CD4-positive, alpha-beta T cell treated with Interleukin-12 subunit alpha and Interleukin-12 subunit beta, for 1 hour (primary cell): Measurements from ENCODE around the gene HASPIN.

Experiments used
- DNase-seq: peaks from one replicate; pipeline ENCODE4 v3.0.0-alpha.2; 2020

The HASPIN gene

DNA sequence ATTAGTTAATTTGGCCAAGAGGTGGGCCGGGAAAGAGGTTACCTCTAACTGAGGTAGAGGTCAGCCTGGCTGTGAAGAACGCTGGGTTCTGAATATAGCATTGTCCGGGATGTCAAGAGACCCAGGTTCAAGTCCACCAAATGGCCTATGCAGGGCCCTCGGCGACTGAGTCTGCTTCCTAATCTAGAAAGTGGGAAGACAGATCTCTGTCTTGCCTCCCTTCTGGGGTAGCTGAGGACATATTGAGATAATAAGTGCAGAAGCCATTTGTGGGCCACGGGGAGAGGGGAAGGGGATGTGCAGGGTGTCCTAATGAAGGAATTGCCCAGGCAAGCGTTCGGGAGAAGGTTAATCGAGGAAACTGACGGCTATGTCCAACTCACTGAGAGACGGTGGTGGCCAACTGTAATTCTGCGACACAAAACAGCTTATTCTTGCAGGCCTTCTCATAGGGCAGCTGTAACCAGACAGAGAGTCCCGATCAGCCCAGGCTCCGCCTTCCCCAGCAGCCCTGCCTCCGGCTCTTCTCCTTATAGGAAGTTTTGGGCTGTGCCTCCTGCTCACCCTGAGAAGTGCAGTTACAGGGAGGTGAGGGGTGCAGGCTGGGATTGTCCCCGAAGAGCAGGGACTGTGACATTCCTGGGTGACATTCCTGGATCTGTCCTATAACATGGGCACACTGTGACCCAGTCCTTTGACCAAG, 15.9 kb downstream of the HASPIN start:
- DNase-seq: no peak

DNA sequence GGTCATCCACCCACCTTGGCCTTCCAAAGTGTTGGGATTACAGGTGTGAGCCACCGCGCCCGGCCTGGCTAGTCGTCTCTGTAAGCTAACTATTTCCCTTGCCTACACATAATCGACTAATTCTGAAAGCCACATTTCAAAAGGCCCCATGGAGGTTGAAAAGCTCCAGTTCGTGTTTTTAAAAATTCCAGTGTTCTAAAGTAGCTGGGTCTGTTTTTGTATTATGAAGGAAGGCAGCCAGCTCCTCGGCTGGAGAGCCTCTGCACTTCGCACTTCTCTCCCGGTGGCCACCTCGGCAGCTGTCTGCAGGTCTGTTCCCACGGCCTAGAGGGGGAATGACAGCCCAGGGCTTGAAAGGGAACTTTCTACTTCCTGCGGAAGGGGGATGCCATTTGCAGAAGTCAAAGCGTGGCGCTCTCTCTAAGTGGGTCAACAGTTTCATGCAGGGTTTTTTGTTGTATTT, 16.9 kb downstream of the HASPIN start:
- peak; percentile 62 for DNase-seq

GRCh38 chr17:3744014-3744413, 20.3 kb downstream of the HASPIN start:
- DNase-seq: no peak

GRCh38 chr17:3745071-3745470, 21.4 kb downstream of the HASPIN start:
- DNase-seq: no peak

GRCh38 chr17:3747805-3748204, 24.1 kb downstream of the HASPIN start:
- DNase-seq: no peak

GRCh38 chr17:3748576-3748975, 24.9 kb downstream of the HASPIN start:
- no peak for DNase-seq

GRCh38 chr17:3750296-3750695, 26.6 kb downstream of the HASPIN start:
- DNase-seq: no peak

DNA sequence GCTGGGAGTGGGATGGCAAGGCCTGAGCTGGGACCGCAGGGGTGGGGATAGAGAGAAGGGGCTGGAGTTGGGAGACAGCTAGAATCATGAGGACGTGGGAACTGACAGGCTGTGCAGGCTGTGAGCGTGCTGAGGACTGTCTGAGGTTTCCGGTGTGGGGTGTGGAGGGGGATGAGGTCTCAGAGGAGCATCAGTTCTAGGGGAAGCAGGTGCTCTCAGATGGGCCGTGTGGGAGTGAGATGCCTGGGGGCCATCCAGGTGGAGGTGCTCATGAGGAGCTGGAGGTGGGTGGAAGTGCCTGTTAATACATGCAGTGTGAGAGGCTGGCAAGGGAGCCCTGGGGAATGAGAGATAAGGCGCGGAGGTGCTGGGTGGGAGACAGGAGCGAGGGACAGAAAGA, 27.2 kb downstream of the HASPIN start:
- peak; percentile 57 for DNase-seq

- DNase-seq: no peak
Observed at GRCh38 chr17:3751836-3752235, 28.1 kb downstream of the HASPIN start.

GRCh38 chr17:3753624-3754023, 29.9 kb downstream of the HASPIN start:
- no peak for DNase-seq

DNA sequence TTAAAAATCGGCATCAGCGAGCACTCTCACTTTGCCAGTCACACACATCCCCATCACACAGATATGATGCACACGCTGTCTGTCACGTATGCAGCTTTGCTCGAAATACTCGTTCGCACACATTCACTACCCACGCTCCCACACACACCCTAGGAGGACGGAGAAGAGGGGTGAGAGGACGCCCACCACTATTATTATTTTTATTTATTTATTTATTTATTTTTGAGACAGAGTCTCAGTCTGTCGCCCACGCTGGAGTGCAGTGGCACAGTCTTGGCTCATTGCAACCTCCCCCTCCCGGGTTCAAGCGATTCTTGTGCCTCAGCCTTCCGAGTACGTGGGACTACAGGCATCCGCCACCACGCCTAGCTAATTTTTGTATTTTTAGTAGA, 30.4 kb downstream of the HASPIN start:
- DNase-seq: no peak

GRCh38 chr17:3754458-3755334, 31.0 kb downstream of the HASPIN start:
- DNase-seq: peak; percentile 86

DNA sequence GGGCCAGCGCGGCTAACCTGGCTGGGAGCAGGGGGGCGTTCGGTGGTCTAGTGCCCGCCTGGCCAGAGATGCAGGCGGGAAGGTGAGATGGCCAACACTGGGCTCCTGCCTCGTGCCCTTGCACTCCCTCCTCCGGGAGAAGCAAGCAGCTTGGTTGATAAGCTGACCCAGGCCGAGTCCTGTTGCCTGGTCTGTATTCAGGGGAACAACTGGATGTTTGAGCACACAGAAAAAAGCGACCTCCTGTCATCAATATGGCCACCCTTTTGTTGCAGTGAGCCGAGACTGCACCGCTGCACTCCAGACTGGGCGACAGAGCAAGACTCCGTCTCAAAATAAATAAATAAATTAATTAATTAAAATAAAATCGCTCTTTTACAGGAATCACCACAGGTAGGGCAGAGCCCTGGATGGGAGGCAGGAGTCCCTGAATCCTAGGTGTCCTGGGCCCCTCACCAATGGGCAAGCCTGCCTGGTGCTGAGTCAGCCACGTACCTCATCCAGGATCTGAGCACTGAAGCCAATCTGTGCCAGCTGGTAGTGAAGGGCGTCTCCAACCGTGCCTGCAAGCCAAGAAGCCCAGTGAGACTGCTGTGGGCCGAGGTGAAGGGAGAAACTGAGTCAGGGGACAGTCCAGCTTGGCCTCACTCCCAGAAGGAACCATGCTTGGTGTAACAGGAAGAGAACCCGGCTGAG, 31.8 kb downstream of the HASPIN start:
- no peak for DNase-seq

DNA sequence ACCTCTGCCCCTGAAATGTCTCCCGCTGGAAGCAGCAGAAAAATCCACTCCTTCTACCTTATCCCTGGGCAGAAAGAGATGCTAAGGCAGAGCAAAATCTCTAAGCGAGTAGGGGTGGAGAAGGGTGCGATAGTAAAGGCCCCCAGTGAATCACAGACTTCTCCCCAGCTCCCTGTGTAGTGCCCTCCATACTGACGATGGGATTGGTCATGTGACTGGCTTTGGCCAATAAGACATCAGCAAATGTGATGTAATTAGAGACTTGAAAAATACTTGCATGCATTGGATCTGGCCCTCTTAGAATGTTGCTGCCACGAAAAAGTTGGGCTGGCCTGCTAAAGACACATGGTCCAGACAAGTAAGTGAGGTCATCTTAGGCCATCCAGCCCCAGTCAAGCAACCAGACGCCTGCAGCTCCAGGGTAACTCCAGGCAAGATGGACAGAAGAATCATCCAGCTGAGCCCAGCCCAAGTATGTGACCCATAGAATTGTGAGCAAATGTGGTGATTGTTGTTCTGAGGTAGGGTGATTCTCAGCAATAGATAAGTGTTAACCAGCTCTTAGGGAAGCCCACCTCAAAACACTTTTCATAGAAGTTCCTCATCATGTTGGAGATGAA, 36.0 kb downstream of the HASPIN start:
- no peak for DNase-seq

DNA sequence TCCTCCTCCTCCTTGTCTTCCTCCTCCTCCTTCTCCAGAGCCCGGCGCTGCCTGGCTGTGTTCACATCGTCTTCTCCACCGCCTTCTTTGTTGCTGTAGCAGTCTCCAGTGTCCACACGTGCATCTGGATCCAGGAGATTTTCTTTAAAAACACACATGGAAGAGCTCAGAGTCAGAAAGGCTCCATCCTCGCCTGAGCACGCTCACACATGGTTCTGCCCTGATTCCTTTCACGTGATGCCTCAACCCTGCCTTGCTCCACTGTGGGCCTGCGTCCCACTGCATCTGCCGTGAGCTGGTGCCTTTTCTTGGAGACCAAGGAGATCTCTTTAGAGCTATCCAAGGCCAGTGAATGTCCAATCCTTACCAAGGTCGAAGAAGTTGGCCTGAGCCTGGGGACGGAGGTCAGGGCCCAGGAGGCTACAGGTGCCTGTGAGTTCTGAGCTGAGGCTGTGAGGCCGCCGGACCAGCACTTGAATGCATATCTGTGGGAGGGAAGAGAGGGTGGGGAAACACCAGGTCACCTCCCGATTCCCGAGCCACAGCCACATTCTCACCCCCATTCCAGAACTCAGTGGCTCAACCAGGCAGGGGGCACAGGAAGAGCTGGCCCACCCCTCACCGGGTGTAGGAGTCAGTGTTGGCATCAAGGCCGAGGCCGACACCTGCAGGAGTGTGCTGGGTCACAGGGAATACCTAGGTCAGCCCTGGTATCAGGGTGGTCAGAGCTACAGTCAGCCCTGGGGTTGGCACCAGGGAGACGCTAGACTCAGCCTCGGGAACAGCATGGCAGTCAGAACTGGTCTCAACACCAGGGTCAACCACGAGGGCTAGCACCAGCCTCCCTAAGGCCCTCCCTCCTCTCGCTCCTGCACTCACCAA, 37.6 kb downstream of the HASPIN start:
- DNase-seq: no peak

DNA sequence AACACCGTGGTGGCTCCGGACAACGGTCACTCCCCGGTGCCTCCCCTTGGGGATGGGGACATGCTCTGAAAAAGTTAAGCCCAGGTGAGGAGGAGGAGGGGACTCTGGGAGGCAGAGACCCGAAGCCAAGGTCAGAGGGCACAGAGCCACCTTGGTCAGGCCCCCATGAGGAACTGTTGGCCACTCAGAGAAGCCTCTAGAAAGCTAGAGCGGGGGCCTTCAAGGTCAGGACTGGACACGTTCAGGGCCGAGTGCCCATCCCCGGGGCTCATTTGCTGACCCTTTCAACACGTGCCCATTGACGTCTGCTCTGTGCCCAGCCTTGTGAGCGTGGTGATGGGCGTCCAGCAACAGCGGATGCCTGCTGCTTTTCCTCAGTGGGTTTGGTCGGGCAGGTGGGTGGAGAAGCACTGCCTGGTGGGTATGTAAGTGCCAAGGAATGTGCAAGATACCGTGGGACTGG, 38.2 kb downstream of the HASPIN start:
- no peak for DNase-seq

DNA sequence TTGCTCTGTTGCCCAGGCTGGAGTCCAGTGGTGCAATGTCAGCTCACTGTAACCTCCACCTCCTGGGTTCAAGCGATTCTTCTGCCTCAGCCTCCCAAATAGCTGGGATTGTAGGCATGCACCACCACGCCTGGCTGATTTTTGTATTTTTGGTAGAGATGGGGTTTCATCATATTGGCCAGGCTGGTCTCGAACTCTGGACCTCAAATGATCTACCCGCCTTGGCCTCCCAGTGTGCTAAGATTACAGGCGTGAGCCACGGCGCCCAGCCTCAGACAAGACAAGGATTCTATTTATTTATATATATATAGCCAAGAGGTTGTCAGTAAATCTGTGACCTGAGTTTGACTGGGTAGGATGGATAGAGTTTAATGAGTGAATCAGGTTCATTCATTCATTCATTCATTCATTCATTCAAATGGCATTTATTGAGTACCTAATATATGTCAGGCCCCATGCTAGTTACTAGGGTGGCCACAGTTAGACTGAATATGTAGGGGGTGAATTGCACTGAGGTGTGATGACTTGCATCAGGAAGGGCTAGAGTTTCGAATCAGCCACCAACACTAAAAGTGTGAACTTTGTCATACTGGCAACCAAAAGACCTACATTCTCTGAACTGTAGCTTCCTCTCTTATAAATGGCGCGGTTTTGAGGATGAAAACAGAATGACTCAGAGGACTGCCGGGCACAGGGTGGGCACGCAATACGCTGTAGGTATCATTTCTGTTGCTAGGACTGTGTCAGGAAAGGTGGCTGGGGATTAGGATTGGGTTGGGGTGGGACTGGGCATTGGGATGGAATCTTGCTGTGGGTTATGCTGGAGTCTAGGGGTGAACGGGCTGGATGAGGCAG, 39.4 kb downstream of the HASPIN start:
- DNase-seq: peak; percentile 62

- no peak for DNase-seq
Observed at GRCh38 chr17:3763777-3764170, 40.1 kb downstream of the HASPIN start.

DNA sequence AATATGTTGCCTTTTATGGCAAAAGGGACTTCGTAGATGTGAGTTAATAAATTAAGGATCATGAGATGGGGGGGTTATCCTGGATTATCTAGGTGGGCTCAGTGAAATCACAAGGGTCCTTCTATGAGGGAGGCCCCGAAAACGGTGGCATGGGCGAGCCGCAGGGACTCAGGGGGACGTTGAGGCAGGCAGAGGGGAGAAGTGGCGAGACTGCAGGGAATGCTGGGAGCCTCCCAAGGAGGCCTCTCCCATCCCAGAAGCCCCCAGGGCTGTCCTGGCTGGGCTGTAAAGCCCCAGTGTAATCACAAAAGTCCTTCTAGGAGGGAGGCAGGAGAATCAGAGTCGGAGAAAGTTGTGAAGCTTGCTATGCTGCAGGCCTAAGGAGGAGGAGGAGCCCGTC, 42.3 kb downstream of the HASPIN start:
- DNase-seq: no peak

- peak; percentile 43 for DNase-seq
Observed at GRCh38 chr17:3766779-3767178, 43.1 kb downstream of the HASPIN start.

GRCh38 chr17:3768341-3768740, 44.6 kb downstream of the HASPIN start:
- DNase-seq: no peak
